Activated CD8-positive, alpha-beta memory T cell treated with anti-CD3 and anti-CD28 coated beads for 1 hour (primary cell): ENCODE measurements around the gene LRRK2.

Experiments used
- DNase-seq, 2 donors: peaks; one replicate each; pipeline ENCODE4 v3.0.0-alpha.2; 2020; ENCODE audit warnings: low read depth in 1 of 2; ENCODE audit errors: extremely low read depth in 1 of 2

LRRK2 gene

GRCh38 chr12:40390980-40391379 lies 166.2 kb downstream of the LRRK2 start:
- no peak for DNase-seq

DNA sequence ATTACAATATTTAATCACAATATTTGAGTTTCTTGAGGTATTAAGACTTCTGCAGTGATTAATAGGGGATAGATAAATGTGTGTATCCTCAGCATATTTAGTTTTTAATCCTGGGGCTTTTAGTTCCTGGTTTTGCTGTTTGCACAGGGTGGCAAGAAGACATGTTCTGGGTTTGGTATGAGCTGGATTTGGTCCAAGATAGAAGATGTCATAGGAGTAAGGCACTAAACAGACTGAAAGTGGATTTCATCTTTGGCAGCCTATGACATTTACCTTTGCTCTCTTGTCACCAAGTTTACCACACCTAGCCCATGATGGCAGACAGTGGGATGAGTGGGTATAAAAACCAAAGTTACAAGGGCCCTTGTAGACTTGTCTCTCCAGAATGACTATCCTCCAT lies 168.2 kb downstream of the LRRK2 start:
- no peak for DNase-seq

- DNase-seq = no peak
These were observed 174.9 kb downstream of the LRRK2 start for GRCh38 chr12:40399656-40400055.

GRCh38 chr12:40405419-40405818 lies 180.6 kb downstream of the LRRK2 start:
- no peak for DNase-seq
